ENCODE results near the gene PKNOX2. TPM values are rescaled to one million over a fixed set of nuclear protein-coding genes. Genes with fewer than 3 reads are reported as not detected.

PKNOX2 gene
- total and polyA plus RNA-seq, 2 of the 8 experiments (the other 6 are each of a cell fraction or from before 2014, with no cell fraction given) = 2.0 TPM

DNA sequence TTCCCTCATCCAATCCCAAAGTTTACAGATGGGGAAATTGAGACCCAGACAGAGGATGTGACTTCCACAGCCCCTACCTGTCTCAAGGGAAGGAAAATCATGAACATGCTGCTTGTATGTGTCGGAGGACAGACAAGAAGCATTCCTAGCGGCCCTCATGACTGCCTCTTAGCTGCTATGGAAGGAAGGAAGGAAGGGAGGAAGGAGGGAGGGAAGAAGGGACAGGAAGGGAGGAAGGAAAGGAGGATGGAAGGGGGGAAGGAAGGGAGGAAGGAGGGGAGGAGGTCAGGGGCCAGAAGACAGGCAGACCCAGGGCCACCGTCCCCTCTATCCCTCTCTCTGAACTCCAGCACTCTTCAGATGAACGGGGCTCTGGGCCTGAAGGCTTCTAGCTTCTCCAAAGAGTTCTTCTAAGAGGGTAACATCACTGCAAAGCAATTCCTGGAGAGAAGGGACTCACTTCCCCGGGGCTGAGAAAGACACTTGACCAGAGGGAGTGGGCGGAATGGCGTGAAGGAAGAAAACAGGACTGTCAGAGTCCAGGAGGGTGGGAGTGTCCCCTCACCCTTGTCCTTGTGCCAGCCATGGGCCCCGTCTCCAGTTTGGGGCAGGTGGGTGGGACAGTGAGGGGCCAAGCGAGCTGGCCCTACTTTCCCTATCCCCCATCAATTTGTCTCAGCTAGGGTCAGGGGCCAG is 182.2 kb downstream of the PKNOX2 start:
- Histone ChIP-seq H3K9ac (replicated peaks in 1 of 4; ENCODE audit: extremely low read depth in 1 of 4, low read depth in 3 of 4, low read length in 3 of 4) (no peak overlapping the region), H2AFZ (ENCODE audit: low read length) (no peak overlapping the region), H3K79me2 (ENCODE audit: control insufficient read depth in 1 of 2, insufficient read depth in 2 of 2, low read length in 2 of 2) (no peaks in the 10 kb centered on the region), H4K91ac (replicated peaks; ENCODE audit: insufficient read length, low read length) (peak overlapping the region; percentile 62), H3K36me3 (ENCODE audit: control insufficient read depth in 2 of 4, insufficient read depth in 4 of 4, low read length in 3 of 4) (no peaks in the 10 kb centered on the region), H3K56ac (replicated peaks; ENCODE audit: insufficient read length, low read depth, low read length) (no peak overlapping the region), H2BK5ac (ENCODE audit: low read depth, low read length) (no peak overlapping the region), H3K27ac (ENCODE audit: low read depth, low read length) (no peak overlapping the region), H4K8ac (ENCODE audit: extremely low read depth, insufficient read depth, low read length) (no peak overlapping the region), H2BK120ac (replicated peaks; ENCODE audit: low read depth, low read length) (no peak overlapping the region), H2BK20ac (ENCODE audit: low read length) (no peak overlapping the region), H4K20me1 (replicated peaks in 1 of 2; ENCODE audit: control insufficient read depth in 1 of 2, insufficient read depth in 2 of 2, low read length in 2 of 2) (no peaks in the 10 kb centered on the region), H3K27me3 (replicated peaks in 1 of 4; ENCODE audit: control insufficient read depth in 3 of 4, extremely low read depth in 1 of 4, insufficient read depth in 3 of 4, low read length in 3 of 4) (peaks cover 0 to 10% (median 2%) of the 10 kb centered on the region in 4 experiments; a peak in 3 of 7 replicates), H2BK15ac (ENCODE audit: low read length) (peak overlapping the region; percentile 8; the same call in 1 of the 2 replicates), H3K14ac (ENCODE audit: insufficient read length) (no peak overlapping the region), H3K4ac (replicated peaks; ENCODE audit: insufficient read length, low read depth, low read length) (no peak overlapping the region), H3K4me3 (ENCODE audit: extremely low read depth in 1 of 4, insufficient read depth in 2 of 4, low read depth in 3 of 4, low read length in 4 of 4) (no peak overlapping the region), H3K9me3 (ENCODE audit: insufficient read depth in 2 of 2, low read depth in 1 of 2, low read length in 1 of 2) (no peaks in the 10 kb centered on the region), H2BK12ac (ENCODE audit: low read depth, low read length) (peak overlapping the region; percentile 39; the same call in 1 of the 2 replicates), H3K18ac (ENCODE audit: extremely low read depth, low read length) (no peak overlapping the region; the same call in 1 of the 2 replicates), H2AK5ac (ENCODE audit: low read depth, low read length) (peak overlapping the region; percentile 32; the same call in 1 of the 2 replicates), H3K4me2 (ENCODE audit: insufficient read depth in 1 of 2, low read depth in 2 of 2, low read length in 2 of 2) (no peak overlapping the region), H4K5ac (ENCODE audit: insufficient read length, low read depth, low read length) (no peak overlapping the region), H3K4me1 (replicated peaks in 1 of 4; ENCODE audit: control insufficient read depth in 3 of 4, insufficient read depth in 4 of 4, low read length in 3 of 4) (peaks cover 0 to 39% (median 13%) of the 10 kb centered on the region in 4 experiments; a peak in 6 of 7 replicates), H3K23ac (ENCODE audit: insufficient read length) (no peak overlapping the region), H3K79me1 (ENCODE audit: low read depth, low read length) (no peaks in the 10 kb centered on the region), H3K23me2 (ENCODE audit: low read depth, low read length) (no peaks in the 10 kb centered on the region)
- ChIA-PET CTCF (ENCODE audit: partially characterized antibody) (interaction anchor here (0.6 to 25.6 kb wide), 48 partner anchors 9 to 454 kb away, joined by 3 to 486 read pairs (median 8); partner anchors contain the start of genes PKNOX2 and TMEM218), POLR2A (ENCODE audit: partially characterized antibody) (interaction anchor here (0.5 to 1.4 kb wide), 3 partner anchors 46 to 255 kb away, joined by 3 to 5 read pairs (median 3); no protein-coding TSS in a partner anchor)
- 81% methylated on average over 8 of the region's 9 CpGs; no CpG with 5 or more reads in 1 of the 2 experiments for WGBS, 2 experiments (ENCODE audit: extremely low coverage in 1 of 2, insufficient coverage in 1 of 2, insufficient read length in 1 of 2, insufficient replicate concordance in 2 of 2, low coverage in 1 of 2, low lambda C conversion rate in 2 of 2, missing lambda C conversion rate in 1 of 2)
- no peak for FAIRE-seq
- no peak for DNase-seq (ENCODE audit: low read depth in 1 of 2, low spot score in 2 of 2)
- TF ChIP-seq EZH2 (IDR thresholded peaks at IDR 0.05; ENCODE audit: low read depth, low read length, severe bottlenecking) = no peak
- TF ChIP-seq KDM1A (IDR thresholded peaks at IDR 0.05; ENCODE audit: borderline replicate concordance, low read length) = no peak
- no peak for TF ChIP-seq FOSL1 (IDR thresholded peaks at IDR 0.05; ENCODE audit: insufficient read depth, low read depth, low read length)

All from H1 (cell line).